Measurements from ENCODE around the gene ZNF438. TPM values are rescaled to one million over a fixed set of nuclear protein-coding genes. Genes with fewer than 3 reads are reported as not detected.

The ZNF438 gene
- total RNA-seq, 1 experiment from 2014 or later, result 1.3 TPM

GRCh38 chr10:30848396-30849032 is 183.2 kb downstream of the ZNF438 start:
- DNase-seq (ENCODE audit: low spot score), result no peak

GRCh38 chr10:30847642-30848041 is 184.0 kb downstream of the ZNF438 start:
- DNase-seq (ENCODE audit: low spot score), result no peak

GRCh38 chr10:30847199-30847598 is 184.5 kb downstream of the ZNF438 start:
- no peak for DNase-seq (ENCODE audit: low spot score)

- no peak for DNase-seq (ENCODE audit: low spot score)
Measured at GRCh38 chr10:30846710-30847109, 185.0 kb downstream of the ZNF438 start.

DNA sequence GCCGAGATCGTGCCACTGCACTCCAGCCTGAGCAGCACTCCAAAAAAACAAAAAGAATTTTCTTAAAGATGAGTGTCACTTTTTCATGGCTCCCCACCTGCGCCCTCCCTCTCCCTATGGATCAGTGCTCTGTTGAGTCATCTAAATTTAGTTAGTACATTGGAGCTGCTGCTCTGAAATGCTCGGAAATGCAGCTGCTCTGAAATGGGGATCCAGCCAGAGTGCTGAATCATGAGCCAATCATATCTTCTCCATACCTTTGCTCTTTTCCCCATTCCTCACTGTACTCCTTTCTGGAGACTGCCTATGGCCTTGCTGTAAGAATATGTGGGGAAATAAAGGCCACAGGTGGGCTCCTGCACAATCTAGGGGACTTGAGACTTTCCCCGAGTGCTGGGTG is 188.8 kb downstream of the ZNF438 start:
- DNase-seq (ENCODE audit: low spot score), result no peak

DNA sequence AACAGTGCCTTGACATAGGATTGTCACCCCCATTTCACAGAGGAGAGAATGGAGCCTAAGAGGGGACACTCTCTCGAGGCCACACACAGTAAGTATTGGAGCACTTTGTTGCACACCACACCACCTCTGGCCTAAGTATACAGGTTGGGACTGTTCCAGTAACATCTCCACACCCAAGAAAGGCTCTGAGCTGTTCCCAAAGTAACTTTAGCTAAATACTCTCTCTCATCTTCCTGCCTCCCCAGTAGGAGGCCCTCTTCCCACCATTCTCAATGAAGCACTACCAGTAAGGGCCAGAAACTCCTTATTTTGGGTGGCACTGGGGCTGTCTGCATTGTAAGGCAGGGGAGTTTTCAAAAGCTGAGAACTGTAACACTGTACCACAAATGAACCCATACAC is 189.5 kb downstream of the ZNF438 start:
- no peak for DNase-seq (ENCODE audit: low spot score)

DNA sequence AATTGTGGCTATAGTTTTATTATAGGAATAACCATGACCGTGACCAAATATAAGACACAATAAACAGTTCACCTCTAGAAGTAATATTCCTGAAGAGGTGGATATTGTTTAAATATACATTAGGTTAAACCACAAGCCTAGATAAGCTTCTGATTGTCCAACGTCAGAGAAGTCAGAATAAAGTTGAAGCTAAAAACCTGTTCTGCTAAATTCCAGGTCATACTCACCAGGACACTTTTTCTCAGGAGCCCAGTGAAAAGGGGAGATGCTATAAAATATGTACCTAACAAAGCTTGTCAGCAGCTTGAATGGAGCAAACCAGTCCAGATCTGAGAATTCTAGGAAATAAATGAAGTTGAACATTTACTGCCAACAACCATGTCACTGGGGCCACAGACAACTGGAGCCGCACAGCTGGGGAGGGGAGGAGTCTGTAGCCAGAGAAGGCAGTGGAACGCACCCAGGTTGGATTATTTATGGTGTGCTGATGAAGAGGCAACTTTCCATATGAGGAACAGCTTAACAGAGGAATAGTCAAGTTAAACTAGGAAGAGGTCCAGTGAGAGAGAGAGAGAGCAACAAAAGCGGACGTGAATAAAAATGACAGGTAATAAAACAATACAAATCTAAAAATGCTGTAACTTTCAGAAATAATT is 191.1 kb downstream of the ZNF438 start:
- no peak for DNase-seq (ENCODE audit: low spot score)

DNA sequence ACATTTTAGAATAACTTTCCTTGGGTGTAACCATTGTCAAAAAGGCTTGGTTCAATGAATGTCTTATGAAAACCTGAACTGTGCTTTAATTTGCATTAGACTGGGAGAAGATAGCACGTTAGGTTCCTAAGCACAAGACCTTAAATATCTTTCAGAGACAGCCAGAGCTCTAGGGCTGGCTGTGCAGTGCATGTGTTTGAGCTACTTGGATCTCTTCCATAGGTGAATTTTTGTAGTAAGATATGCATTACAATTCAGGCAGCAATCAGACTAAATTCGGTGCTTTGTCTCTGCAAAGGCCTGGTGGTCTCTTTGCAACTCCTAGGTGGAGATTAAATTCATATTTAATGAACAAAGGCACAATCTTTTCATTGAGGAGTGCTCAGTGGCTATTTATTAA is 192.0 kb downstream of the ZNF438 start:
- DNase-seq (ENCODE audit: low spot score), result no peak

DNA sequence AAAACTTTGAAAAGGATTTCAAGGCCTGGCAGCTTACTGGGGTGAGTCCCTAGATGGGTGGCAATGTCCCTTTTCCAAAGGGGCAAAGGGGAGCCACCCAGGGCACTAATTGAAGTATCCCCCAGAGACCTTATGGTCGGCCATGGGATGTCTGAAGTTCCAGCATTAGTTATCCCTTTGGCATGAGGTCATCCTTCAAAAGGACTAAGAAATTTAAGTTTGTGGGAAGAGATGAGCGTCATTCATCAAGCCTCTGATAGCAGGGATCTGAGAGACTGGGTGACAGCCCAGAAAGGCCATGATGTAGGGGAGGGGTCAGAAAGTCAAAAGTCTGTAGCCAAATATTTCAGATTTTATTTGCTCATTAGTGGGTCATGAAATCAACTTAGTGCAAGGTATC is 195.3 kb downstream of the ZNF438 start:
- no peak for DNase-seq (ENCODE audit: low spot score)

GRCh38 chr10:30835146-30835545 is 196.5 kb downstream of the ZNF438 start:
- no peak for DNase-seq (ENCODE audit: low spot score)

DNA sequence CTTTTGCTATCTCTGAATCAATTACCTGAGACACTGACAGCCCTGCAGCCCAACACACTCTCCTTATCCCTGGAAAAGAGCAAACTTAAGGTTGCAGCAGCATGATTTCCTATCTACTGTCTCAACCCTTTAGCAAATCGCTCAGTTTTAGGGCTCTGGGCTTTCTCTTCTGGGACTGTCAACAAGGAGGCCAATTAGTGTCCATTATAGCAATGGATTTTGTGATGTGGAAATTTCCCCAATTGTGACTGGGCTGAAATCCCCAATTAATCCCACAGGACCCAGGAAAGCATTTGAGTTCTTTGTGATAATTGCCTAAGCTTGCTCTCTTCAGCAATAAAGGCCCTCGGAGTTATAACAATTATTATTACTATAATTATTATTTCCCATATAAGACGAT is 197.0 kb downstream of the ZNF438 start:
- DNase-seq (ENCODE audit: low spot score), result no peak

DNA sequence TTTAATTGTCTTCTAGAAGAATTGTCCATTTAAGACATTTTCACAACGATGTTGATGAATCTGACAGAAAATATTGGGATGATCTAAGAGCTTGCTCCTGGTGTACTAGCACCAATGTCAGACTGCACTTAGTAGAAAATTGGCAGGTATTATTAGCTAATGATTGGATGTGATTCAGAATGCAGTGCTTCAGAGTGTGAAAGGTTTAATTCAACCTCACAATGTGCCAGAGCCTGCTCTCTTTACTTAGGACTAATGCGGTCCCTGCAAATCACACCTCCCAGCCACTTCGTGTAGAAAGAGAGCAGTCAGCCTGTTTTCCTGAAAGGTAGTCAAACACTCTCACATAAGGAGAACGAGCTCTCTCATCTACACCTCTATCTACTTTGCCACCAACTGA is 197.5 kb downstream of the ZNF438 start:
- DNase-seq (ENCODE audit: low spot score), result no peak

DNA sequence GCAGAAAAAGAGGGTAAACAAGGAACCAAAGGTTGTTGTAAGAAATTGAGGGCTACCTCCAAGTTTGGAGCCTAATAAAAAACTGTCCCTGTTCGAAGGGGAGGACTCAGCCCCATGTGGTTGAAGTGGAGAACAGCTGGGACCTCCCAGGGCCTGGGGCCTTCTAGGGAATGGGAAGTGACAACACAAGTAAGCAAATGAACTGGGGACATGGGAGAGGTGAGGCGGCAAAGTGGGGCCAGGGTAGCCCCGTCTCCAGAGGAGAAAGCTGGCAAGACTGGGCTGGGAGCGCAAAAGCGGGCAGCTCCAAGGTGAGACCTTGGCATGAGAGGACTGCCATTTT is 198.1 kb downstream of the ZNF438 start:
- DNase-seq (ENCODE audit: low spot score), result no peak

DNA sequence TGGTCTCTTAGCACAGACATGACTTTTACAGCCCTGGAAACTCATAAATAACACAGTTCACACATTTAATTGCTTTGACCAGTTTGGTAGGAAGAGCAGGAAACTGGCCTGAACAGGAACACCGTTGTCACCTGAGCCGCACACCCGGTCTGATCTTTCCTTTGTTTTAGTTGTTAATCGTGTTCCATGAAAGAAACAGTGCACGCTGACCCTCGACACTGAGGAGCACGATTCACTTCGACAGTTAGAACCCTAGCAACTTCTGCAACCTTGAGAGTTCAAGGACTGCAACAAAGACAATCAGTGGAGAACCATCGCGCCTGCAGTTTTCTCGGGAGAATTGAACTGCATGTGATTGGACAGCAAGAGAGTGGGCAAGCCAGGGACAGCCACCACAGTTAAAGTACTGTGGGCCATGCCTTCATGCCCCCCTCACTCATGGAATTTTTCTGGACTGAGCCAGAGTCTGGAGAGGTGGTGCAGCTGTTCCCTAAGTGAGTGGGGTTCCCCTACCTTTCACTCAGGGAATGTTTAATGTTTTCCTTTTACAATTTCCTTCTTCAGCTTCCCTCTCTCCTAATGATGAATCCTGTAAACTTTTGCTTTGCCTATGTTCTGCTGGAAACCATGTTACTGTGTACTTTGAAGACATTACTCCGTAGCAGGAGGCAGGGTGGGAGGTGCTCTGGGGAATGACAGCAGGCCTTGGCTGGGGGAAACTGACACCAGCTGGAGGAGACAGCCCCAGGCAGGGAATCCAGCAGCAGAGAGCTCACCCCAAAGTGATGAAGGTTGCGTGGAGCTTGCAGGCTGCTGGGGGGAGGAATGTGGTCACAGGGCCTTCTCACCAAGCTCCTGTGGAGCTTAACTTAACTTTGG is 198.7 kb downstream of the ZNF438 start:
- DNase-seq (ENCODE audit: low spot score), result no peak

GRCh38 chr10:30832001-30832748 is 199.5 kb downstream of the ZNF438 start:
- no peak for DNase-seq (ENCODE audit: low spot score)

GRCh38 chr10:30831426-30831825 is 200.2 kb downstream of the ZNF438 start:
- DNase-seq (ENCODE audit: low spot score), result no peak

- no peak for DNase-seq (ENCODE audit: low spot score)
Measured at GRCh38 chr10:30830315-30831230, 201.1 kb downstream of the ZNF438 start.

DNA sequence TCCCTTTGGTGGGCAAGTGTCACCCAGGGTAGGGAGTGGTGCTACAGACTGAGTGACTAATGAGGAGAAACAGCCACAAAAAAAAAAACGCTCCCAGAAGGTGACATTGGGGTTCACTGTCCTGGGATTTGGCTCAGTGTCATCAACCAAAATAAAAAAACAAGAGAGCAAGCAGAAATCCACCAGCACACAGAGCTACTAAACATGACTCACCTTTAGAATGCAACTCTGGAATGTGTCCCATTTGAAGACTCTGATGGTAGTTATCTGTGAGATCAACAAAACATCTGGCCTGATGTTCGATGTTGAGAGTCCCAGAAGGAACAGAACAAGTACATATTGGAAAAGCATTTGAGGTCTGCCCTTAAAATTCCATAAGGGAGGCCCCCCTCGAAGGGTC is 201.8 kb downstream of the ZNF438 start:
- no peak for DNase-seq (ENCODE audit: low spot score)

DNA sequence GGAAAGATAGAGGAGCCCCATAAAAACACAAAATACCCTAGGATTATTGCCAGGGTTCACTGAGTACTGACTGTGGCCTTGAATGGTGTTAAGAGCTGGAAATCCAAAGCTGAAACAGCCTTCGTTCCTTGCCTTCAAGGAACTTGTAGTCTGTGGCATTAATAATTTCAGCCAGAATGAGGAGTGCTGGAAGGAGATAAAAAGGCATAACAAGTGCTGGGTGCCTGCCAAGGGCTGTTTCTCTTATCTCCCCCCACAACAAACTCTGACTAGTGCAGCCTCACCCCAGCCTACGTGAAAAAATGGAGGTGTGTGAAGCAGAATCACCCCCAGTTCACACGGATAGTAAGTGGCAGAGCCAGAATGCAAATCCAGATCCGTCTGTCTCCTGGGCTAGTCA is 203.0 kb downstream of the ZNF438 start:
- no peak for DNase-seq (ENCODE audit: low spot score)

DNA sequence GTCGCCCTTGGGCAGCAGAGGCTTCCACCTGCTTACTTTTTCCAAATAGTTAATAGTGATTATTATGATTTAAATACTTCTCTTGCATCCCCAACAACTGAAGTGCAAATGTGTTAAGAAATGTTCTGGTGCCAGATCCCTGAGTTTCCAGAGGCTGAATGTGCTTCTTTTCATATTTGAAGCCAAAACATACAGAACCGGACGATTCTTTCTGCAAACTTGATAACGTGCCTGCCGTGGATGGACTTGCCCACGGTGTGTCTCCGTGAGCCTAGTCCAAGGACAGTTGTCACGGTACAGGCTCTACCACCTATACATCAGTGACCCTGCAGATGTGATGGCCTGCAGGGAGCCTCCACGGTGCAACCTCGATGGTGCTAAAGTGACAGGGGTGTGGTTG is 203.5 kb downstream of the ZNF438 start:
- DNase-seq (ENCODE audit: low spot score), result no peak

- no peak for DNase-seq (ENCODE audit: low spot score)
Measured at GRCh38 chr10:30827531-30828120, 204.0 kb downstream of the ZNF438 start.

All from H4 (cell line).